Hypothalamus (tissue), 51 donors: Measurements from ENCODE around the gene EGLN3.
A peak's percentile ranks its signal among the peaks of the same experiment; 100 is the strongest.
"Not testable (repeated sequence)": the region's sequence is repeated elsewhere in the genome, so short reads cannot be mapped to it uniquely, and the experiment has no call there.

Experiments
- DNase-seq, 51 donors: peaks; one replicate each; lab custom pipeline; 2025; lab: John Stamatoyannopoulos, UW

The EGLN3 gene

GRCh38 chr14:33950320-33951182, at the start of gene EGLN3:
Gene EGLN3 (minus strand): TSS chr14:33951074. CDS start chr14:33950752, 322 bp downstream.
- peak; percentile 12 to 97 (median 89) for DNase-seq

- no peak for DNase-seq
Measured at GRCh38 chr14:34000396-34000795, 49.5 kb upstream of the EGLN3 start.

GRCh38 chr14:33999771-34000291, 49.0 kb upstream of the EGLN3 start:
- no peak for DNase-seq

- no peak for DNase-seq
Measured at GRCh38 chr14:33997611-33998010, 46.7 kb upstream of the EGLN3 start.

- no peak for DNase-seq
Measured at GRCh38 chr14:33996462-33996861, 45.6 kb upstream of the EGLN3 start.

- no peak for DNase-seq
Measured at GRCh38 chr14:33993246-33993645, 42.4 kb upstream of the EGLN3 start.

- no peak for DNase-seq
Measured at GRCh38 chr14:33992274-33993007, 41.6 kb upstream of the EGLN3 start.

GRCh38 chr14:33990790-33991189, 39.9 kb upstream of the EGLN3 start:
- no peak for DNase-seq

- DNase-seq, result no peak
Measured at GRCh38 chr14:33987565-33988080, 36.7 kb upstream of the EGLN3 start.

GRCh38 chr14:33986804-33987203, 35.9 kb upstream of the EGLN3 start:
- no peak for DNase-seq

- no peak for DNase-seq
Measured at GRCh38 chr14:33985242-33985641, 34.4 kb upstream of the EGLN3 start.

- no peak for DNase-seq
Measured at GRCh38 chr14:33979613-33980276, 28.9 kb upstream of the EGLN3 start.

- DNase-seq, result no peak
Measured at GRCh38 chr14:33978892-33979612, 28.2 kb upstream of the EGLN3 start.

GRCh38 chr14:33972583-33973081, 21.8 kb upstream of the EGLN3 start:
- no peak for DNase-seq

GRCh38 chr14:33969846-33970245, 19.0 kb upstream of the EGLN3 start:
- not testable (repeated sequence) for DNase-seq

GRCh38 chr14:33968722-33969121, 17.8 kb upstream of the EGLN3 start:
- DNase-seq, result no peak

- DNase-seq, result no peak
Measured at GRCh38 chr14:33967138-33967537, 16.3 kb upstream of the EGLN3 start.

GRCh38 chr14:33966276-33966675, 15.4 kb upstream of the EGLN3 start:
- DNase-seq, result no peak

GRCh38 chr14:33964599-33965317, 13.9 kb upstream of the EGLN3 start:
- DNase-seq, result peak in 6 of 51 donors; percentile 5 to 19 (median 8)
